Sigmoid colon (tissue), 7 donors: ENCODE data around the gene SERP2. TPM values are rescaled to one million over a fixed set of nuclear protein-coding genes. Genes with fewer than 3 reads are reported as not detected.

Experiments used
- DNase-seq: peaks from one replicate; pipeline ENCODE4 v3.0.0-alpha.2; 2019
- H3K27ac ChIP-seq, 4 donors: fragments of 200-600 bp; sonication (generic); one replicate each; pipeline ENCODE4 v1.5.1; 2016 to 2019; ENCODE audit warnings: mild to moderate bottlenecking in 1 of 4
- H3K27me3 ChIP-seq, 3 donors: fragments of 200-600 bp; sonication (generic); one replicate each; pipeline ENCODE4 v1.5.1; 2019; ENCODE audit warnings: mild to moderate bottlenecking in 1 of 3
- H3K36me3 ChIP-seq, 4 donors: fragments of 200-600 bp; sonication (generic); one replicate each; pipeline ENCODE4 v1.5.1; 2016 to 2019
- H3K4me1 ChIP-seq, 4 donors: fragments of 200-600 bp; sonication (generic); one replicate each; pipeline ENCODE4 v1.5.1; 2017 to 2019
- H3K4me3 ChIP-seq, 4 donors: fragments of 200-600 bp; sonication (generic); one replicate each; pipeline ENCODE4 v1.5.1; 2017 to 2019; ENCODE audit warnings: mild to moderate bottlenecking in 2 of 4, moderate library complexity in 1 of 4
- H3K9me3 ChIP-seq, 4 donors: fragments of 200-600 bp in 3 of 4; sonication (generic) in 3 of 4; one replicate each; pipeline versions ENCODE4 v1.5.1 to v1.6.1; 2013 to 2019
- EP300 ChIP-seq, 4 donors: sonication (generic); formaldehyde crosslinking; IDR thresholded peaks; one replicate each; pipeline ENCODE4 v1.6.1; 2017; ENCODE audit warnings: antibody characterized with exemption in 4 of 4
- POLR2A ChIP-seq, 2 donors: fragments of 450-650 bp; IDR thresholded peaks; one replicate each; pipeline ENCODE4 v1.6.1; 2016; ENCODE audit warnings: antibody characterized with exemption in 2 of 2, mild to moderate bottlenecking in 2 of 2, moderate library complexity in 2 of 2
- POLR2AphosphoS5 ChIP-seq, 4 donors: sonication (generic); formaldehyde crosslinking; IDR thresholded peaks; one replicate each; pipeline ENCODE4 v1.6.1; 2017; ENCODE audit warnings: antibody characterized with exemption in 4 of 4
- WGBS, 2 donors: extraction: QIAGEN DNeasy Blood & Tissue Kit; methylation state at CpG; one replicate each; pipeline ENCODE4 v1.1.7; 2013; 5-methylcytosine and 5-hydroxymethylcytosine counted together
- intact Hi-C: fragments of 100-400 bp; cut with DNase I; formaldehyde crosslinking; loops from one replicate; pipeline ENCODE4 v1.15.1; 2023
- polyA plus RNA-seq, 3 donors: library from polyadenylated mRNA; stranded (reverse); fragments of 200-250 nt; gene quantifications; one replicate each; pipeline ENCODE4 v1.2.3, GENCODE V29; 2013
- total RNA-seq, 4 donors: library from RNA; depleted of rRNA; stranded (reverse); fragments of >200 nt; gene quantifications; one replicate each; pipeline ENCODE4 v1.1.0, GENCODE V29; 2016
- TF ChIP-seq, protein P1 (sequence below), 4 experiments: fragments of 450-650 bp in 3 of 4; fragments of 200-600 bp in 1 of 4; IDR thresholded peaks; one replicate each; pipeline ENCODE4 v1.5.1; 2016 to 2019; ENCODE audit warnings: antibody characterized with exemption in 4 of 4, mild to moderate bottlenecking in 3 of 4, moderate library complexity in 2 of 4
- donor health status: healthy with polysubstance abuse.
- donor health status: Bipolar disorder and iron deficiency.
- donor health status: healthy.

SERP2 gene
- total and polyA plus RNA-seq, 7 donors: 3.2 to 9.6 (median 6.9) TPM

- H3K4me3 ChIP-seq: no peak overlapping the region
- TF ChIP-seq, protein P1, sequence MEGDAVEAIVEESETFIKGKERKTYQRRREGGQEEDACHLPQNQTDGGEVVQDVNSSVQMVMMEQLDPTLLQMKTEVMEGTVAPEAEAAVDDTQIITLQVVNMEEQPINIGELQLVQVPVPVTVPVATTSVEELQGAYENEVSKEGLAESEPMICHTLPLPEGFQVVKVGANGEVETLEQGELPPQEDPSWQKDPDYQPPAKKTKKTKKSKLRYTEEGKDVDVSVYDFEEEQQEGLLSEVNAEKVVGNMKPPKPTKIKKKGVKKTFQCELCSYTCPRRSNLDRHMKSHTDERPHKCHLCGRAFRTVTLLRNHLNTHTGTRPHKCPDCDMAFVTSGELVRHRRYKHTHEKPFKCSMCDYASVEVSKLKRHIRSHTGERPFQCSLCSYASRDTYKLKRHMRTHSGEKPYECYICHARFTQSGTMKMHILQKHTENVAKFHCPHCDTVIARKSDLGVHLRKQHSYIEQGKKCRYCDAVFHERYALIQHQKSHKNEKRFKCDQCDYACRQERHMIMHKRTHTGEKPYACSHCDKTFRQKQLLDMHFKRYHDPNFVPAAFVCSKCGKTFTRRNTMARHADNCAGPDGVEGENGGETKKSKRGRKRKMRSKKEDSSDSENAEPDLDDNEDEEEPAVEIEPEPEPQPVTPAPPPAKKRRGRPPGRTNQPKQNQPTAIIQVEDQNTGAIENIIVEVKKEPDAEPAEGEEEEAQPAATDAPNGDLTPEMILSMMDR (IDR thresholded peaks at IDR 0.05): no peak
- TF ChIP-seq POLR2A (IDR thresholded peaks at IDR 0.05) (no peak), EP300 (IDR thresholded peaks at IDR 0.05) (no peak), POLR2AphosphoS5 (IDR thresholded peaks at IDR 0.05) (no peak)
- H3K4me1 ChIP-seq: no peaks in the 10 kb centered on the region
- H3K36me3 ChIP-seq: no peaks in the 10 kb centered on the region
- no peaks in the 10 kb centered on the region for H3K27me3 ChIP-seq
- WGBS, 2 donors: 75 to 84% methylated on average over 15 of the region's 15 CpGs
- intact Hi-C loops: no loop called here
- H3K27ac ChIP-seq: no peak overlapping the region
- H3K9me3 ChIP-seq: no peaks in the 10 kb centered on the region
- no peak for DNase-seq
These were observed 49.4 kb downstream of the SERP2 start for GRCh38 chr13:44422755-44423643.

DNA sequence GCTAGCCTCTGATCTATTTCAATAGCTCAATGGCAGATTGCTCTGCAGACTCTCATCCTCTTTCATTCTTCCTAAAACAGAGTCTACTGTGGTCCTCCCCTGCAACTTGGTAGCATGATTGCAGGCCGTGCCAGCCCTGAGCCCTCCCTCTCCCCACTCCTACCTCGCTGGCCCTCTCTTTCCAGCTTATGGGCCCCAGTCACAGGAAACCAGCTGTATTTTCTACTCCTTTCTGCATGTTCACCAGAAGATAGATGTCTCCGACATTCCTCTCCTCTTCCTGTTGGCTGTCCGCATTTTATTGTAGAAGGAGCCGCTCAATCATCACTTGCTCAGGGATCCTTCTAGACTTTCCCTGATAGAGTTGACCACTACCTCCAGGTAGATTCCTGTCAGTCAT lies 50.2 kb downstream of the SERP2 start:
- WGBS, 2 donors: 92 to 97% methylated on average over 5 of the region's 5 CpGs
- Histone ChIP-seq H3K27me3 (no peaks in the 10 kb centered on the region), H3K36me3 (no peaks in the 10 kb centered on the region), H3K4me1 (no peaks in the 10 kb centered on the region), H3K4me3 (no peak overlapping the region), H3K27ac (no peak overlapping the region), H3K9me3 (no peaks in the 10 kb centered on the region)
- TF ChIP-seq POLR2AphosphoS5 (IDR thresholded peaks at IDR 0.05) (no peak), POLR2A (IDR thresholded peaks at IDR 0.05) (no peak), EP300 (IDR thresholded peaks at IDR 0.05) (no peak)
- TF ChIP-seq, protein P1 (IDR thresholded peaks at IDR 0.05): no peak
- no peak for DNase-seq
- intact Hi-C loops: no loop called here

DNA sequence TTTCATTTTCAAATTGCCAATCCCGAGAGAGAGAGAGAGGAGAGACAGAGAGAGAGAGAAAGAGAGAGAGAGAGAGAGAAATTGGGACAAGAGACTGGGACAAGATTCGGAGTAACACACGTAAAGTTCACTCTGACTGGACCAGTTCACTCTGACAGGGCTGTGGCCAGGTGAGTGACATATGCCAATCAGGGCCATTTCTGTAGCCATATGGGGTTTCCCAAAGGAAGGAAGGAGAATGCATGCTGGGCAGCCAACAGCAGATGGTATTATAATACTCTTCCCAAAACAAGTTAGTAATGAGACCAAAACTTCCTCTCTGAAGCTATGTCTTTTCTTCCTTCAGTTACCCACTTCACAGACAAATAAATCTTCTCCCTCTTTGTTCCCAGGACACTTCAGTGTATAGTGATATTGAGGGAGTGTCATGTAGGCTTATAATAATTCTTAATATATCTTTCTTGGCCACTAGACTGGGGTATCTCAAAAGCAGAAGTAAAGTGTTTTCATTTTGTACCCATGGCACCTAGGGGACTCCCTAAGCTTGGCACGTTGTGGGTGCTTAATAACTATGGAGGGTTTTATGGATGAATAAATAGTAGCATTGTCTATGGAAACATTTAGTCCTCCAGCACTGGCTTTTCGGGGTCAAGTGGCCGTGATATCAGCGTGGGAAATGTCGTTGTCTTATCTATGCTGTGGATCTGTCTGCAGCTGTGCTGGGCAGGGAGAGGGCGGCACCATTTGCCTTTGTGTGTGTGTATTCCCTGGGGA lies 51.6 kb downstream of the SERP2 start:
- H3K9me3 ChIP-seq: no peaks in the 10 kb centered on the region
- DNase-seq: no peak
- no peak overlapping the region for H3K4me3 ChIP-seq
- H3K4me1 ChIP-seq: no peaks in the 10 kb centered on the region
- WGBS, 2 donors: 60 to 65% methylated on average over 9 of the region's 9 CpGs
- no peaks in the 10 kb centered on the region for H3K27me3 ChIP-seq
- TF ChIP-seq POLR2AphosphoS5 (IDR thresholded peaks at IDR 0.05): no peak
- no peak for TF ChIP-seq EP300 (IDR thresholded peaks at IDR 0.05)
- TF ChIP-seq, protein P1 (IDR thresholded peaks at IDR 0.05): no peak
- no peak for TF ChIP-seq POLR2A (IDR thresholded peaks at IDR 0.05)
- no peaks in the 10 kb centered on the region for H3K36me3 ChIP-seq
- intact Hi-C loops: no loop called here
- H3K27ac ChIP-seq: no peak overlapping the region

- no peaks in the 10 kb centered on the region for H3K27me3 ChIP-seq
- WGBS, 2 donors: 95 to 98% methylated on average over 2 of the region's 2 CpGs
- no peaks in the 10 kb centered on the region for H3K36me3 ChIP-seq
- H3K9me3 ChIP-seq: no peaks in the 10 kb centered on the region
- H3K4me1 ChIP-seq: no peaks in the 10 kb centered on the region
- intact Hi-C loops: no loop called here
- no peak for TF ChIP-seq POLR2A (IDR thresholded peaks at IDR 0.05)
- no peak for TF ChIP-seq EP300 (IDR thresholded peaks at IDR 0.05)
- TF ChIP-seq POLR2AphosphoS5 (IDR thresholded peaks at IDR 0.05): no peak
- TF ChIP-seq, protein P1 (IDR thresholded peaks at IDR 0.05): no peak
- H3K27ac ChIP-seq: no peak overlapping the region
- DNase-seq: no peak
- H3K4me3 ChIP-seq: no peak overlapping the region
These were observed 52.1 kb downstream of the SERP2 start for GRCh38 chr13:44425815-44426078.
